ENCODE results near the gene PTGIR.

DNA sequence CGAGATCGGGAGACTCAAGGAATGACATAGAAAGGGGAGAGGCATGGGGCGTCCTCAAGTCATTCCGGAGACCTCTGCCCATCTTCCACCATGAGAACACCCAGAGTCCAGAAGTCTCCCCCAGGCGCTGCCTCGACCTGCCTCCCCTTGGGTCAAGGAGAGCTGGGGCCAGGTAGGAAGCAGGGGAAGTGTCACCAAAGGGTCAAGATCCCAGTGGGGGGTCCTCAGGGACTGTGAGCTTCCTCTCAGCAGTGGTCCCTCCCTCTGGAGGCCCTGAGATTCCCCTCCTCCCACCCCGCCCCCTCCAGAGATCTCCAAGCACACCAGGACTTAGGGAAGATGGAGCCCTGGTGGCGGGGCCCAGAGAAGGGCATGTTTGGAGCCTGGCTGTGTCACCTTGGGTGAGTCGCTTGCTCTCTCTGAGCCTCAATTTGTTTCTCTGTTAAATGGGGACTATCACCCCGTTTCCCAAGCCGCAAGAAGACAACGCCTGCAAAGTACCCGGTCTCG lies 35.2 kb upstream of the PTGIR start:
- TF ChIP-seq CTCF (conservative IDR thresholded peaks at IDR 0.05 in 1 of 2, IDR thresholded peaks at IDR 0.05 in 1 of 2; ENCODE audit: extremely low read depth in 1 of 2, insufficient read depth in 1 of 2, low read depth in 1 of 2, low read length in 2 of 2) (no peak), EZH2 (IDR thresholded peaks at IDR 0.05; ENCODE audit: borderline replicate concordance, low read length) (no peak)
